GM18505 (cell line): ENCODE results near the gene GALNT17.

Experiments used
- ATAC-seq: cut with Tn5 transposase; IDR thresholded peaks from one replicate; pipeline ENCODE4 v1.9.1; 2021; ENCODE audit not compliant: unreplicated experiment
- POLR2A ChIP-seq: IDR thresholded peaks from 4 replicates; pipeline ENCODE4 v1.6.1; 2011; ENCODE audit warnings: borderline replicate concordance; ENCODE audit not compliant: insufficient read depth, insufficient read length; ENCODE audit errors: extremely low read depth

GALNT17 gene

DNA sequence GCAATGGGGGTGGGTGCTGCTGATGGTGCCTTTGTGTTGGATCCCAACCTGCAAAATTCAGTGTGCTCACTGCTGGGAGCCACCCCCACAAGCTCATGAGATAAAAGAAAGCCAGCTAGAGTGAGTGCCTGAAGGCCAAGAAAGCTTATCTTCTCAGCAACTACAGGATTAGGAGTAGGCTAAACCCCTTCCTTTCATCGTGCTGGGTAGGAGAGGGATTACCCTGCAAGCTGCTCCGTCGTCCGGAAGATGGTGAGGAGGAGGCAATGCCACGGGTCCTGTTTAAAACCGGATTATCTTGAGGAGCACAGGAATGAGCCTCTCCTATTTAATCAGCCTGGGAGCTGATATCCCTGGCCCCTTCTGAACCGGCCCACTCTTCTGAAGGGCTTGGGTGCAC is 258.0 kb downstream of the GALNT17 start:
- no peak for ATAC-seq
- no peak for TF ChIP-seq POLR2A

DNA sequence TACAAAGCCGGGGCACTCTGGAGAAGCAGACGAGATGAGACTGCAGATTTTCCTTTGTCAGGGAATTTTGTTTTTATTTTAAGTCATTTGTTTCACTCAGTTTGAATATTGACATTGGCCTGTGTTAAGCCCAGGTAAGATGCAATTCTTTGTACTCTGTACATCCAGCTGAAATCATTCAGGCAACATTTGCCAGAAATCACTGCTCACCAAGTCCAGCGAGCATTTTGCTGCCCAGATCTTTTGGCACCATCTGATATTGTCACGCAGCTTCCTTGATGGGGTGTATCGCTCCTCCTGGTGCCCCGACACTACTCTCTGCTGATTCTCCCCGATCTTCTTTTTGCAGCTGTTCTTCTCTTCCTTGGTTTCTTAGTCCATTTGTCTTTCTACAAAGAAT is 261.7 kb downstream of the GALNT17 start:
- no peak for ATAC-seq
- no peak for TF ChIP-seq POLR2A

- ATAC-seq: no peak
Measured at GRCh38 chr7:71402684-71403083, 270.7 kb downstream of the GALNT17 start.

DNA sequence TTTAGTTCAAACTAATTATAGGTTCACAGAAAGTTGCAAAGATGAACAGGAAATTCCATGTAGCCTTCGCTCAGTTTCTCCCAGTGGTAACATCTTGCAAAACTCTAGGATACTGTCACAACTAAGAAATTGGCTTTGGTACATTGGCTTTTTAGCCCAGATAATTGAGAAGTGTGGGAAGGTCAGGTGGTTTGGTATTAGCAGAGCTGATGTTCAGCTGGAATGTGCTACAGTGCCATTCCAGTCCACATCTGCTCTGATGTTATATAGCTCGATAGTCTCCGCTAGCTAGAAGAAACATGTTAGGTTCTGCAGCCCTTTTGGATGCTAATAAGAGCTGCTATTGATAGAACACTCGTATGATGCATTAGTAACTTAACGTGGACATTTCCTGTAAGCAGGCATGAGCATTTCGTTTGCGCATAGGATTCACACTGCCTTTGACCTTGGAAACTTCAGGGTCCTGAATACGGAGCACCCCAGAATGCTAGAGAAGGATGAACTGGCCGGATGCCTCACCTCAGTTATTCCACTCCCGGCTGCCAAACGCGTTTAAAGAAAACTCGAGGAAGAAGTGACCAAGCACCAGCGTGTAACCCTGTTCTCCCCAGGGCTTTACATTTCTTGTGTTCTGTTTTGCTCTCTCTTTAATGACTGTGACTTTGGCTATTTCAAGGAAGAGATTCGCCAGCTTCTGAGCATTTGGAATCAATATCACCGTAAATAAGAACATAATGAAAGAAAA is 271.4 kb downstream of the GALNT17 start:
- ATAC-seq: no peak
- TF ChIP-seq POLR2A: no peak

More at GRCh38 chr7:71402684-71403083, 270.7 kb downstream of the GALNT17 start:
- TF ChIP-seq POLR2A: no peak

DNA sequence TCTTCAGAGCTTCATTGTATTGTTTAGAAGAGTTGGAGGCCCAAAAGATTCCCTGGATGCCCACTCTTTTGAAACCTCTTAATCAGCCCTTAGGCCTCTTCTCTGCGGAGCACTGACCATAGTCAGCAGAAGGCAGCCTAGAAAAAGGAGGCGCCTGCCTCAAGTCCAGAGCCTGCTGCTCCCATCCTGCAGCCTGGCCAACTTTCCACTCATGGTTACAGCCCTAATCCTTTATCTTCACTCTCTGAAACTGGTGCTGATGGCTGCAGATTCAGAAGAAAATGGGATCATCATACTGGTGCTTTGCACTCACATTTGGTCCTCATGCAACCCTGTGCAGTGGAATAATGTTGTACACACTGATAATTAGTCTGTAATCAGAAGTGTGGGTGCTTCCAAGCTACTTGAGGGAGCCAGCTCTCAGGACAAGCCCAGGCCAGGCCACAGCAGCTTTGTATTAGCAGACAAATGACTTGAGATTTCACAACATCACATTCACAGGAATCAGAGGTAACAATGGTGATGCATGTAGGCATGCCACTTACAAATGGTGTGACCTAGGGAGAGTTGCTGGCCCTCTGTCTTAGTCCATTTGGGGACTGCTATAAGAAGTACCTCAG is 272.9 kb downstream of the GALNT17 start:
- ATAC-seq: no peak

DNA sequence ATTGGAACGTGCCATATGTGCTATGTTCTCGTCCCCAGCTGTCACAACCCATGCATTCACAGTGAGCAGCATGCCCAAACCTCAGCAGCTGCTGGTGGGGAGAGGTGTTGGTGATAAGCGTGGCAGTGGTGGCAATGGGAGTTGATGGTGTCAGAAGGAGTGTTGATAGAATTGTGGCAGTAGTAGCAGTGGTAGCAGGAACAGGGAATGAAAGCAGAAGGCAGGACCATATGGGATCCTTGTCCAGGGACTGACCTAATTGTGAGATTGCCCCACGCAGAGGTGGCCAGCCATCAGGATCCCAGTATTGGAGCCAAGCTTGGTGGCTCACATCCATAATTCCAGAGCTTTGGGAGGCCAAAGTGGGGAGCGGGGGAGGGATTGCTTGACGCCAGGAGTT is 276.3 kb downstream of the GALNT17 start:
- no peak for TF ChIP-seq POLR2A
- no peak for ATAC-seq

More for the DNA sequence above, 272.9 kb downstream of the GALNT17 start:
- no peak for TF ChIP-seq POLR2A

DNA sequence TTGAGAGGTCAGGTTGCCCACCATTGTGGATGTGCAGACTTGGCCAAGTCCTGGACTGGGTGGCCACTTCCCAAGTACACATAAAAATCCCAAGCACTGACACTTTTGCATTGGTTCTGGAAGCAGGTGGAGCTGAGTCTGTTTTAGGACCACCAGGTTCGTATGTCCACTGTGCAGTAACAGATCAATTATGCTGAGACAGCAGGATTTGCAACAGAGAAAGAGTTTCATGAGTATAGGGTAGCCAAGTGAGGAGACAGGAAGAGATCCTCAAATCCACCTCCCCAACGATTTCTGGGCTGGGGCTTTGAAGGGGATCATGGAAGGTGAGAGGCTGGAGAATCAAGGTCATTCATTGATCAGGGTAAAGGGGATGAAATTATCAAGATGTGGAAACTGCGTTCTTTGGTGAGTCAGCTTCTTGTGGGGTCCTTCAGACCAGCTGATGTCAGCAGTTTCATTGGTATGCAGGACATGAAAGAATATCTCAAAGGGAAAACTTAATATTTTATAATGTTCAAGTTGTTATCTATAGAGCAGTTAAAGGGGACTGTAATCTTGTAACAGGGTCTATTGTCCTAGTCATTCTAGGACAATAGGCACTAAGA is 277.7 kb downstream of the GALNT17 start:
- no peak for ATAC-seq
- no peak for TF ChIP-seq POLR2A

GRCh38 chr7:71411475-71411874 is 279.5 kb downstream of the GALNT17 start:
- no peak for TF ChIP-seq POLR2A
- no peak for ATAC-seq

DNA sequence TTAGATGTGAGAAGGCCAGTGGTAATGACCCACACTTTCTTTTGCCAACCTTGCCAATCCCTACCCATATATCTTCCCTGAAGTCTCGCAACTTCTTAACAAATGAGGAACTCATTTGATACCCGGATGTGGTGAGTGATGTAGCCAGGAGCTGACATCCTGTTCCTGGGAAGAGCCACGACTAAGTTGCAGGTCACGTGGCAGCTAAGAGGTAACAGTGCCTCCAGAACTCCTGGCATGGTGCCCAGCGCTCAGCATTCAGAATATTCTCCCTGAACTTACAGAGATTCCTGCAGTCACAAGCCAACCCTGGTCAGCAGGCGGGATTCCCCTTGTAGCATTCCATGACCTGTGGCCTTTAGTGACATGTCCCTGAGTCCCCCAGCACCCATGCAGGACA is 282.5 kb downstream of the GALNT17 start:
- no peak for TF ChIP-seq POLR2A

GRCh38 chr7:71419546-71420337 is 287.8 kb downstream of the GALNT17 start:
- ATAC-seq: no peak

More for the DNA sequence above, 282.5 kb downstream of the GALNT17 start:
- no peak for ATAC-seq

DNA sequence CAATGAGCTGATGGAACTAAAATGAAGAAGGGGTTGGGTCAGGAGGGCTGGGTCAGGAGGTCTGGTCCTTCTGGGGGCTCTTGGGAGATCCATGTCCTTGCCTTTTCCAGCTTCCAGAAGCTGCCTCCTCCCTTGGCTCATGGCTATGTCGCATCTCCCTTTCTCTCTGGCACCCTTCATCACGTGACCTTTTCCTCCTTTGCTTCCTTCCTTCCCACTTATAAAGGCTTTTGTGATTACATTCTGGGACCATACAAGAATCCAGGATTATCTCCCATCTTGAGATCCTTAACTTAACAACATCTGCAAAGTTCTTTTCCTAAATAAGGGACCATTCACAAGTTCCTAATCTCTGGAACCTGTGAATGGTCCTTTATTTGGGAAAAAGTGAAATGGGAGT is 290.2 kb downstream of the GALNT17 start:
- no peak for TF ChIP-seq POLR2A
- no peak for ATAC-seq

More at GRCh38 chr7:71419546-71420337, 287.8 kb downstream of the GALNT17 start:
- TF ChIP-seq POLR2A: no peak

- no peak for ATAC-seq
- TF ChIP-seq POLR2A: no peak
Measured at GRCh38 chr7:71424166-71425035, 292.5 kb downstream of the GALNT17 start.
